ENCODE data around the gene CYP19A1. TPM values are rescaled to one million over a fixed set of nuclear protein-coding genes. Genes with fewer than 3 reads are reported as not detected.

The CYP19A1 gene
- total RNA-seq, 1 donor from 2014 or later: not detected

DNA sequence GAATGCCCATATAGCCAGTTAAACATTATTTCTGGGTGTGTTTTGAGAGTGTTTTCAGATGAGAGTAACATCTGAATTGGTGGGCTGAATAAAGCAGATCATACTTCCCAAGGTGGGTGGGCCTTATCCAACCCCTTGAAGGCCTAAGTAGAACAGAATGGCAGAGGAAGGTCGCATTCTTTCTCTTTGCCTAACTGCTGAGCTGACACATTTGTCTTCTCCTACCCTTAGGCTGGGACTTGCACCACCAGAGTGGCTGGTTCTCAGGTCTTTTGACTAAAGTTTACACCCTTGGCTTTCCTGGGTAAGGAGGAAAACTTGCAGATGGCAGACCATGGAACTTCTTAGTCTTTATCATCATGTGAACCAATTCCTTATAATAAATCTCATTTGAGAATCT is 157.9 kb downstream of the CYP19A1 start:
- Mint-ChIP-seq H3K9me3 (no peaks in the 10 kb centered on the region), H3K27ac (no peak overlapping the region), H3K4me1 (no peaks in the 10 kb centered on the region), H3K36me3 (no peaks in the 10 kb centered on the region), H3K4me3 (no peak overlapping the region), H3K27me3 (ENCODE audit: insufficient read depth, low read depth) (no peaks in the 10 kb centered on the region)
- Histone ChIP-seq H3K4me1 (no peaks in the 10 kb centered on the region), H3K4me2 (no peak overlapping the region), H3K36me3 (no peaks in the 10 kb centered on the region), H3K4me3 (no peak overlapping the region), H3F3A (ENCODE audit: low read depth) (no peaks in the 10 kb centered on the region), H3K9ac (no peak overlapping the region), H3K9me3 (ENCODE audit: low read depth) (no peaks in the 10 kb centered on the region), H4K20me1 (ENCODE audit: low read depth) (no peaks in the 10 kb centered on the region), H3K79me2 (ENCODE audit: low read depth) (no peaks in the 10 kb centered on the region), H3K27ac (no peak overlapping the region), H3K27me3 (no peaks in the 10 kb centered on the region), H2AFZ (replicated peaks) (no peak overlapping the region)
- TF ChIP-seq EZH2 (IDR thresholded peaks at IDR 0.05) (no peak), EZH2phosphoT487 (IDR thresholded peaks at IDR 0.05) (no peak)
- TF ChIP-seq, protein P1, sequence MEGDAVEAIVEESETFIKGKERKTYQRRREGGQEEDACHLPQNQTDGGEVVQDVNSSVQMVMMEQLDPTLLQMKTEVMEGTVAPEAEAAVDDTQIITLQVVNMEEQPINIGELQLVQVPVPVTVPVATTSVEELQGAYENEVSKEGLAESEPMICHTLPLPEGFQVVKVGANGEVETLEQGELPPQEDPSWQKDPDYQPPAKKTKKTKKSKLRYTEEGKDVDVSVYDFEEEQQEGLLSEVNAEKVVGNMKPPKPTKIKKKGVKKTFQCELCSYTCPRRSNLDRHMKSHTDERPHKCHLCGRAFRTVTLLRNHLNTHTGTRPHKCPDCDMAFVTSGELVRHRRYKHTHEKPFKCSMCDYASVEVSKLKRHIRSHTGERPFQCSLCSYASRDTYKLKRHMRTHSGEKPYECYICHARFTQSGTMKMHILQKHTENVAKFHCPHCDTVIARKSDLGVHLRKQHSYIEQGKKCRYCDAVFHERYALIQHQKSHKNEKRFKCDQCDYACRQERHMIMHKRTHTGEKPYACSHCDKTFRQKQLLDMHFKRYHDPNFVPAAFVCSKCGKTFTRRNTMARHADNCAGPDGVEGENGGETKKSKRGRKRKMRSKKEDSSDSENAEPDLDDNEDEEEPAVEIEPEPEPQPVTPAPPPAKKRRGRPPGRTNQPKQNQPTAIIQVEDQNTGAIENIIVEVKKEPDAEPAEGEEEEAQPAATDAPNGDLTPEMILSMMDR (IDR thresholded peaks at IDR 0.05): no peak
- no peak for DNase-seq (ENCODE audit: low spot score)

DNA sequence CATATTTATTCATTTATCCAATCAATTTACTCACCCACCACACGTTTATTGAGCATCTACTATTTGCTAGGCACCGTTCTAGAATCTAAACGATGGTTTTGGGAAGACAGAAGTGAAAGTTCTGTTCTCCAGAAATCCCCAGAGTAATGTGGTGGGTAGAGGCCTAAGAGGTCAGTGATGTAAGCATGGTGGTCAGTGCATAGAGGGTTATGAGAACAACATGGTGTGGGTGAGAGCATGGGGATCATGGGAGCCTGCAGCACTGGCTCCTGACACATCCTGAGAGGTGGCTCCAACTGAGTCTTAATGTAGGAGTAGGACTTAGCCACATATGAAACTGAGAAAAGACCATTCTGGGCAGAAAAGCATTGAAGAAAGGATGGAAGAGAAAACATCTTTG is 158.4 kb downstream of the CYP19A1 start:
- no peak overlapping the region for H2AFZ ChIP-seq (replicated peaks)
- Mint-ChIP-seq H3K4me3 (no peak overlapping the region), H3K27me3 (ENCODE audit: insufficient read depth, low read depth) (no peaks in the 10 kb centered on the region), H3K36me3 (no peaks in the 10 kb centered on the region), H3K27ac (no peak overlapping the region), H3K4me1 (no peaks in the 10 kb centered on the region), H3K9me3 (no peaks in the 10 kb centered on the region)
- no peak overlapping the region for H3K27ac ChIP-seq
- H3K79me2 ChIP-seq (ENCODE audit: low read depth): no peaks in the 10 kb centered on the region
- no peaks in the 10 kb centered on the region for H3K27me3 ChIP-seq
- no peak overlapping the region for H3K9ac ChIP-seq
- H4K20me1 ChIP-seq (ENCODE audit: low read depth): no peaks in the 10 kb centered on the region
- no peak overlapping the region for H3K4me3 ChIP-seq
- no peaks in the 10 kb centered on the region for H3K4me1 ChIP-seq
- no peaks in the 10 kb centered on the region for H3K9me3 ChIP-seq (ENCODE audit: low read depth)
- no peak overlapping the region for H3K4me2 ChIP-seq
- H3K36me3 ChIP-seq: no peaks in the 10 kb centered on the region
- DNase-seq (ENCODE audit: low spot score): no peak
- TF ChIP-seq, protein P1 (IDR thresholded peaks at IDR 0.05): no peak
- TF ChIP-seq EZH2 (IDR thresholded peaks at IDR 0.05): no peak
- no peak for TF ChIP-seq EZH2phosphoT487 (IDR thresholded peaks at IDR 0.05)
- H3F3A ChIP-seq (ENCODE audit: low read depth): no peaks in the 10 kb centered on the region

DNA sequence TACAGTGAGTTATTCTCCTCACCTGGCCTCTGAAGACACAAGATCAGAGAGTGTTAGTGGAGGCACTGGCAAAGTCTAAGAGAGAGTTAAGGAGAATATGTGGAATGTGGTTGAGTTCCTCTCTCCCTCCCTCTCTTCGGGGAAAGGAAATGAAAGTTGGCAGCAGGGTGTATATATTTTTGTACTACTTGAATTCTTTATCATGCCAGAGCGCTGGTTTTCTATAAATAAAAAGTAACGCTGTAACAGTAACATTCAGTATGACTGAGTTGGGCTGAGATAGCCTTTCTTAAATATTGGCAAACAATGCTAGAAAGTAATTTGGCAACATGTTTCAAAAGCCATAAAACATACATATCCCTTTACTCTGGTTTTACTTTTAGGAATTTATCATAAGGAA is 166.2 kb downstream of the CYP19A1 start:
- H4K20me1 ChIP-seq (ENCODE audit: low read depth): no peaks in the 10 kb centered on the region
- no peak overlapping the region for H2AFZ ChIP-seq (replicated peaks)
- H3K36me3 ChIP-seq: no peaks in the 10 kb centered on the region
- H3K36me3 Mint-ChIP-seq: no peaks in the 10 kb centered on the region
- no peak overlapping the region for H3K9ac ChIP-seq
- peaks cover 4% of the 10 kb centered on the region for H3K4me1 ChIP-seq
- no peak overlapping the region for H3K4me2 ChIP-seq
- no peaks in the 10 kb centered on the region for H3K27me3 ChIP-seq
- H3K4me3 Mint-ChIP-seq: no peak overlapping the region
- H3K4me1 Mint-ChIP-seq: no peaks in the 10 kb centered on the region
- H3K9me3 Mint-ChIP-seq: no peaks in the 10 kb centered on the region
- H3K79me2 ChIP-seq (ENCODE audit: low read depth): no peaks in the 10 kb centered on the region
- no peak for DNase-seq (ENCODE audit: low spot score)
- no peaks in the 10 kb centered on the region for H3K9me3 ChIP-seq (ENCODE audit: low read depth)
- H3F3A ChIP-seq (ENCODE audit: low read depth): no peaks in the 10 kb centered on the region
- TF ChIP-seq, protein P1 (IDR thresholded peaks at IDR 0.05): no peak
- TF ChIP-seq EZH2 (IDR thresholded peaks at IDR 0.05) (no peak), EZH2phosphoT487 (IDR thresholded peaks at IDR 0.05) (no peak)
- no peak overlapping the region for H3K27ac Mint-ChIP-seq
- no peak overlapping the region for H3K27ac ChIP-seq
- H3K27me3 Mint-ChIP-seq (ENCODE audit: insufficient read depth, low read depth): no peaks in the 10 kb centered on the region
- no peak overlapping the region for H3K4me3 ChIP-seq

DNA sequence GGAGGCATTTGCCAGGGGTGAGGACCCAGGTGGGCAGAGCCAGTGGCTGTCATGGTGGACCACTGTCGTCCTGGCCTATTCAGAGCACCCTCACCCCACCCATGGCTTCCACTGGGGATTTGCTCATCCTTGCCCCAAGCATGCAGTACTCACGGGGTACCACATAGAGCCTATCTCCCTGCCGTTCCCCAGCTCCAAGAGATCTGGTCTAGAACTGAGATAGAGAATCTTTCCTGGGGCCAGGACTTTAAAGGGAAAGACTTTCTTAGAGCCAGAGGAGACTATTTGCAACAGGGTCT is 166.8 kb downstream of the CYP19A1 start:
- Histone ChIP-seq H4K20me1 (ENCODE audit: low read depth) (no peaks in the 10 kb centered on the region), H3K27me3 (no peaks in the 10 kb centered on the region), H3K9ac (no peak overlapping the region), H3K9me3 (ENCODE audit: low read depth) (no peaks in the 10 kb centered on the region), H3F3A (ENCODE audit: low read depth) (no peaks in the 10 kb centered on the region), H3K4me2 (no peak overlapping the region), H3K4me1 (peaks cover 4% of the 10 kb centered on the region), H3K36me3 (no peaks in the 10 kb centered on the region), H3K79me2 (ENCODE audit: low read depth) (no peaks in the 10 kb centered on the region), H2AFZ (replicated peaks) (peak overlapping the region; percentile 22), H3K4me3 (no peak overlapping the region), H3K27ac (no peak overlapping the region)
- Mint-ChIP-seq H3K27me3 (ENCODE audit: insufficient read depth, low read depth) (no peaks in the 10 kb centered on the region), H3K27ac (no peak overlapping the region), H3K4me1 (no peaks in the 10 kb centered on the region), H3K4me3 (no peak overlapping the region), H3K36me3 (no peaks in the 10 kb centered on the region), H3K9me3 (no peaks in the 10 kb centered on the region)
- TF ChIP-seq EZH2phosphoT487 (IDR thresholded peaks at IDR 0.05) (no peak), EZH2 (IDR thresholded peaks at IDR 0.05) (no peak)
- TF ChIP-seq, protein P1 (IDR thresholded peaks at IDR 0.05): no peak
- DNase-seq (ENCODE audit: low spot score): no peak
